ENCODE measurements around the gene POLDIP3.

DNA sequence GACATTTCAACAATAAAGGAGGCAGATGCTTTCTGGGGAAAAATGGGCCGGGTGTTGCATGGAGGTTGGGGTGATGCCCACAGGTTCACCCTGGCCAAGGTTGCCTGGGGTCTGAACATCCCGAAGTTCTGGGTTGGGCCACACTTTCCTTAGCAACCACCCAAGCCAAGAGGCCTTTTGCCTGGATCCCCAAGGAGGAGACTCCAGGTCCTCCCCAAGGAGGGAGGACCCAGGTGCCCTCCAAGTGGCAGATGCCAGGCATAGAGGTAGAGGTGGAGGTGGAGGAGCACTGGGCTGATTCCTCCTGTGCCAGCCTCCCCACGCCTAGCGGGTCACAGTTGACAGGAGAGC, 33.3 kb upstream of the POLDIP3 start:
- TF ChIP-seq CTCF (IDR thresholded peaks at IDR 0.05) (no peak), POLR2A (IDR thresholded peaks at IDR 0.05) (no peak)
